H1 (cell line): ENCODE data around the gene ANKS1A. TPM values are rescaled to one million over a fixed set of nuclear protein-coding genes. Genes with fewer than 3 reads are reported as not detected.
A peak's percentile ranks its signal among the peaks of the same experiment; 100 is the strongest.

ENCODE experiments used
- CTCF ChIA-PET: fragments of 300-600 bp; sonication (Branson Sonifier 250); formaldehyde crosslinking; loops from one replicate; lab custom pipeline; 2021; ENCODE audit not compliant: partially characterized antibody; lab: Charles Lee
- POLR2A ChIA-PET: fragments of 300-600 bp; sonication (Branson Sonifier 250); formaldehyde crosslinking; loops from one replicate; lab custom pipeline; 2021; ENCODE audit warnings: inconsistent platforms; ENCODE audit not compliant: partially characterized antibody; lab: Charles Lee
- DNase-seq, 2 experiments: peaks; one replicate each; pipeline versions ENCODE4 v3.0.0 to v3.0.0-alpha.2; 2010 to 2022; ENCODE audit warnings: low spot score in 2 of 2, low read depth in 1 of 2, mixed read lengths in 1 of 2
- FAIRE-seq: peaks from 2 replicates; lab custom pipeline; 2011; peaks lifted over from hg19 to GRCh38; lab: Jason Lieb, UNC
- H2AFZ ChIP-seq: 2 replicates; pipeline ENCODE4 v1.8.1; 2012; ENCODE audit warnings: low read length, inconsistent platforms
- H2AK5ac ChIP-seq: 2 replicates; pipeline ENCODE4 v1.6.1; 2013; ENCODE audit warnings: low read depth, low read length
- H2BK120ac ChIP-seq: replicated peaks from 2 replicates; pipeline ENCODE3; 2013; ENCODE audit warnings: low read depth, low read length, inconsistent platforms
- H2BK12ac ChIP-seq: 2 replicates; pipeline ENCODE4 v1.6.1; 2013; ENCODE audit warnings: low read depth, low read length
- H2BK15ac ChIP-seq: 2 replicates; pipeline ENCODE4 v1.6.1; 2013; ENCODE audit warnings: low read length
- H2BK20ac ChIP-seq: 2 replicates; pipeline ENCODE4 v1.6.1; 2013; ENCODE audit warnings: low read length
- H2BK5ac ChIP-seq: 2 replicates; pipeline ENCODE4 v1.6.1; 2013; ENCODE audit warnings: low read depth, low read length
- H3K14ac ChIP-seq: 2 replicates; pipeline ENCODE4 v1.6.1; 2013; ENCODE audit warnings: inconsistent platforms; ENCODE audit not compliant: insufficient read length
- H3K18ac ChIP-seq: 2 replicates; pipeline ENCODE4 v1.6.1; 2013; ENCODE audit warnings: low read length; ENCODE audit errors: extremely low read depth
- H3K23ac ChIP-seq: 2 replicates; pipeline ENCODE4 v1.6.1; 2013; ENCODE audit warnings: inconsistent platforms; ENCODE audit not compliant: insufficient read length
- H3K23me2 ChIP-seq: 2 replicates; pipeline ENCODE4 v1.6.1; 2013; ENCODE audit warnings: low read depth, low read length
- H3K27ac ChIP-seq: 2 replicates; pipeline ENCODE4 v1.6.1; 2011; ENCODE audit warnings: low read depth, low read length, inconsistent platforms
- H3K27me3 ChIP-seq, 4 experiments: replicated peaks in 1 of 4; 1 replicate in 1 of 4; 2 replicates in 3 of 4; pipeline versions ENCODE4 v1.6.1 to v1.8.1; 2011 to 2013; ENCODE audit warnings: low read length in 3 of 4, mild to moderate bottlenecking in 3 of 4, inconsistent platforms in 2 of 4, mixed read lengths in 2 of 4, moderate library complexity in 1 of 4; ENCODE audit not compliant: control insufficient read depth in 3 of 4, insufficient read depth in 3 of 4; ENCODE audit errors: extremely low read depth in 1 of 4
- H3K36me3 ChIP-seq, 4 experiments: 2 replicates each; pipeline versions ENCODE4 v1.6.1 to v1.8.1; 2011 to 2013; ENCODE audit warnings: mild to moderate bottlenecking in 4 of 4, low read length in 3 of 4, moderate library complexity in 2 of 4, control low read depth in 1 of 4, inconsistent platforms in 1 of 4; ENCODE audit not compliant: insufficient read depth in 4 of 4, control insufficient read depth in 2 of 4
- H3K4ac ChIP-seq: replicated peaks from 2 replicates; pipeline ENCODE3; 2013; ENCODE audit warnings: low read length, low read depth, mixed read lengths, inconsistent platforms; ENCODE audit not compliant: insufficient read length
- H3K4me1 ChIP-seq, 4 experiments: replicated peaks in 1 of 4; 1 replicate in 1 of 4; 2 replicates in 3 of 4; pipeline versions ENCODE4 v1.6.1 to v1.8.1; 2011 to 2013; ENCODE audit warnings: low read length in 3 of 4, inconsistent platforms in 2 of 4, mixed read lengths in 1 of 4; ENCODE audit not compliant: insufficient read depth in 4 of 4, control insufficient read depth in 3 of 4
- H3K4me2 ChIP-seq, 2 experiments: 2 replicates each; pipeline versions ENCODE4 v1.6.1 to v1.8.1; 2011 to 2013; ENCODE audit warnings: low read depth in 2 of 2, low read length in 2 of 2, control low read depth in 1 of 2, inconsistent platforms in 1 of 2, mild to moderate bottlenecking in 1 of 2; ENCODE audit not compliant: insufficient read depth in 1 of 2
- H3K4me3 ChIP-seq, 4 experiments: fragments of 200-600, 300-600 bp in 1 of 4; sonication (generic), shearing (Covaris generic), sonication (Bioruptor Twin) in 1 of 4; 2 replicates each; pipeline versions ENCODE4 v1.5.1 to v1.8.1; 2011 to 2016; ENCODE audit warnings: low read length in 4 of 4, low read depth in 3 of 4, control low read depth in 2 of 4, inconsistent platforms in 2 of 4, mild to moderate bottlenecking in 2 of 4, mixed read lengths in 1 of 4, moderate library complexity in 1 of 4; ENCODE audit not compliant: insufficient read depth in 2 of 4; ENCODE audit errors: extremely low read depth in 1 of 4
- H3K56ac ChIP-seq: replicated peaks from 2 replicates; pipeline ENCODE3; 2013; ENCODE audit warnings: low read depth, mild to moderate bottlenecking, mixed read lengths, low read length, inconsistent platforms; ENCODE audit not compliant: insufficient read length
- H3K79me1 ChIP-seq: 2 replicates; pipeline ENCODE4 v1.6.1; 2013; ENCODE audit warnings: low read depth, low read length, control low read depth
- H3K79me2 ChIP-seq, 2 experiments: 2 replicates each; pipeline versions ENCODE4 v1.6.1 to v1.8.1; 2012 to 2013; ENCODE audit warnings: low read length in 2 of 2, mild to moderate bottlenecking in 2 of 2, inconsistent platforms in 1 of 2; ENCODE audit not compliant: insufficient read depth in 2 of 2, control insufficient read depth in 1 of 2
- H3K9ac ChIP-seq, 4 experiments: replicated peaks in 1 of 4; 1 replicate in 1 of 4; 2 replicates in 3 of 4; pipeline versions ENCODE4 v1.6.1 to v1.8.1; 2011 to 2013; ENCODE audit warnings: low read depth in 3 of 4, low read length in 3 of 4, control low read depth in 2 of 4, mild to moderate bottlenecking in 2 of 4, moderate library complexity in 2 of 4, inconsistent platforms in 1 of 4; ENCODE audit errors: extremely low read depth in 1 of 4
- H3K9me3 ChIP-seq, 2 experiments: 2 replicates each; pipeline versions ENCODE4 v1.6.1 to v1.8.1; 2012 to 2013; ENCODE audit warnings: mild to moderate bottlenecking in 2 of 2, moderate library complexity in 2 of 2, control low read depth in 1 of 2, inconsistent platforms in 1 of 2, low read depth in 1 of 2, low read length in 1 of 2, mixed read lengths in 1 of 2; ENCODE audit not compliant: insufficient read depth in 2 of 2
- H4K20me1 ChIP-seq, 2 experiments: replicated peaks in 1 of 2; 2 replicates each; pipeline versions ENCODE3 to v1.8.1; 2011 to 2013; ENCODE audit warnings: inconsistent platforms in 2 of 2, low read length in 2 of 2, mild to moderate bottlenecking in 1 of 2; ENCODE audit not compliant: insufficient read depth in 2 of 2, control insufficient read depth in 1 of 2
- H4K5ac ChIP-seq: 2 replicates; pipeline ENCODE4 v1.6.1; 2013; ENCODE audit warnings: low read length, low read depth, mixed read lengths, inconsistent platforms; ENCODE audit not compliant: insufficient read length
- H4K8ac ChIP-seq: 2 replicates; pipeline ENCODE4 v1.8.0; 2013; ENCODE audit warnings: mild to moderate bottlenecking, moderate library complexity, low read length, inconsistent platforms; ENCODE audit not compliant: insufficient read depth; ENCODE audit errors: extremely low read depth
- H4K91ac ChIP-seq: replicated peaks from 2 replicates; pipeline ENCODE3; 2013; ENCODE audit warnings: low read length, mixed read lengths, inconsistent platforms; ENCODE audit not compliant: insufficient read length
- BACH1 ChIP-seq: IDR thresholded peaks from 2 replicates; pipeline ENCODE4 v1.6.1; 2012; ENCODE audit warnings: low read length, improper control_type of control experiment
- CTBP2 ChIP-seq: IDR thresholded peaks from 2 replicates; pipeline ENCODE4 v1.7.0; 2011; ENCODE audit warnings: borderline replicate concordance, mild to moderate bottlenecking, moderate library complexity, mixed read lengths, low read length; ENCODE audit not compliant: insufficient read depth, insufficient read length
- FOSL1 ChIP-seq: IDR thresholded peaks from 2 replicates; pipeline ENCODE4 v1.6.1; 2011; ENCODE audit warnings: mild to moderate bottlenecking, low read depth, low read length, moderate library complexity; ENCODE audit not compliant: insufficient read depth
- JUND ChIP-seq: IDR thresholded peaks from 2 replicates; pipeline ENCODE4 v1.6.1; 2011; ENCODE audit warnings: mild to moderate bottlenecking, improper control_type of control experiment, low read length
- SUZ12 ChIP-seq: fragments of 200-600 bp; sonication (generic); IDR thresholded peaks from 2 replicates; pipeline ENCODE4 v1.6.1; 2012; ENCODE audit warnings: mild to moderate bottlenecking, inconsistent platforms, low read length, moderate library complexity, mixed read lengths
- WGBS, 2 experiments: shearing (Covaris generic) in 1 of 2; methylation state at CpG; one replicate each; pipeline versions ENCODE4 v1.1.6 to v1.1.7; 2013 to 2015; ENCODE audit warnings: low lambda C conversion rate in 2 of 2, mixed read lengths in 2 of 2, inconsistent platforms in 1 of 2, low coverage in 1 of 2, missing lambda C conversion rate in 1 of 2; ENCODE audit not compliant: insufficient replicate concordance in 2 of 2, insufficient coverage in 1 of 2, insufficient read length in 1 of 2; ENCODE audit errors: extremely low coverage in 1 of 2, missing lambda C conversion rate in 1 of 2; 5-methylcytosine and 5-hydroxymethylcytosine counted together
- polyA plus RNA-seq, 7 experiments: library from polyadenylated mRNA; depleted of rRNA in 3 of 7; stranded (reverse) in 5 of 7; unstranded in 2 of 7; fragments of >200 nt in 5 of 7; fragments of 200-250 nt in 2 of 7; gene quantifications; 1 replicate in 5 of 7; 2 replicates in 1 of 7; 4 replicates in 1 of 7; pipeline versions ENCODE4 v1.2.1 to v1.2.3, GENCODE V29; 2011 to 2013; ENCODE audit warnings: missing spikeins in 2 of 7, mixed read lengths in 2 of 7
- total RNA-seq: library from RNA; stranded (reverse); fragmentation: NEBNext Ultra II Directional; extraction: Animal tissue kit (Norgen Biotek cat#: 25700); gene quantifications from 2 replicates; pipeline ENCODE4 v1.2.1, GENCODE V29; 2021

ANKS1A gene
- total and polyA plus RNA-seq, 2 of the 8 experiments (the other 6 are each of a cell fraction or from before 2014, with no cell fraction given) = 9.8 to 30.9 TPM

DNA sequence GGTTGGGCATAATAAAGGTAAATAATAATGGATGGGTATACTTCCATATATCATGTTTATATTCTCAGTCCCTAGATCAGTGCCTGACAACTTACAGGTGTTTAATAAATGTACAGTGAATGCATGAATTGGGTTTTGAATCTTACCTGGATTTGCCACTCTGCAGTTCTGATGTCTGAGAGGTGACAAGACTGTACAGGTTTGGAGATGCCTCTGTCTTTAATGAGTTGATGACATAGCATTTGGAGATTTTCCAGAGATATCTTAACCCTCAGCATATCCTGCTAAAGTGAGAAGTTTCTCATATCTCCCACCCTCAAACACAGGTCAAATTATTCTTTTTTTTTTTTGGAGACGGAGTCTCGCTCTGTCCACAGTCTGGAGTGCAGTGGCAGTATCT, 2.2 kb downstream of the ANKS1A start:
- Histone ChIP-seq H2AK5ac (no peak overlapping the region), H3K14ac (no peak overlapping the region), H2BK120ac (no peak overlapping the region), H3K23me2 (peaks cover 13% of the 10 kb centered on the region), H2BK15ac (no peak overlapping the region), H2AFZ (no peak overlapping the region), H3K4me2 (peak overlapping the region in 1 of 2 experiments; percentile 97; a peak in 1 of 4 replicates), H3K23ac (no peak overlapping the region), H3K4me1 (peaks cover 0 to 4% (median 0%) of the 10 kb centered on the region in 4 experiments; a peak in 3 of 7 replicates), H2BK12ac (no peak overlapping the region), H3K9ac (no peak overlapping the region), H4K91ac (no peak overlapping the region), H3K9me3 (no peaks in the 10 kb centered on the region), H3K79me2 (peaks cover 0 to 75% of the 10 kb centered on the region in 2 experiments), H2BK20ac (no peak overlapping the region), H3K36me3 (no peaks in the 10 kb centered on the region), H3K27ac (no peak overlapping the region), H4K8ac (no peak overlapping the region), H3K56ac (no peak overlapping the region), H3K18ac (no peak overlapping the region), H3K27me3 (no peaks in the 10 kb centered on the region), H4K20me1 (peaks cover 0 to 7% of the 10 kb centered on the region in 2 experiments), H3K4ac (no peak overlapping the region), H4K5ac (no peak overlapping the region), H3K79me1 (peaks cover 2% of the 10 kb centered on the region; the same call in 1 of the 2 replicates), H2BK5ac (no peak overlapping the region), H3K4me3 (no peak overlapping the region; a peak in 1 of 8 replicates)
- no peak for DNase-seq
- CTCF ChIA-PET = interaction anchor here (0.6 to 2.3 kb wide), 4 partner anchors 17 to 306 kb away, joined by 3 to 6 read pairs (median 4); no protein-coding TSS in a partner anchor
- TF ChIP-seq FOSL1 (no peak), BACH1 (no peak), SUZ12 (no peak), CTBP2 (no peak), JUND (no peak)
- POLR2A ChIA-PET = interaction anchor here (4.7 to 6.1 kb wide), 2 partner anchors 7 to 11 kb away, joined by 28 to 34 read pairs; no protein-coding TSS in a partner anchor
- WGBS, 2 experiments = 96% methylated on average over 2 of the region's 2 CpGs; no CpG with 5 or more reads in 1 of the 2 experiments
- FAIRE-seq = no peak
